Keratinocyte (primary cell): ENCODE results near the gene TMEM106B. TPM values are rescaled to one million over a fixed set of nuclear protein-coding genes. Genes with fewer than 3 reads are reported as not detected.

Experiments used
- DNase-seq: peaks from one replicate; pipeline ENCODE4 v3.0.0-alpha.2; 2011; ENCODE audit warnings: low read depth, missing footprints, low spot score
- FAIRE-seq: peaks from 2 replicates; lab custom pipeline; 2011; peaks lifted over from hg19 to GRCh38; lab: Jason Lieb, UNC
- H2AFZ ChIP-seq: 2 replicates; pipeline ENCODE4 v1.6.0; 2012; ENCODE audit warnings: low read length, control low read depth, inconsistent platforms; ENCODE audit not compliant: control insufficient read depth
- H3K27ac ChIP-seq: 2 replicates; pipeline ENCODE4 v1.5.1; 2011; ENCODE audit warnings: low read length; ENCODE audit not compliant: control insufficient read depth, insufficient read depth
- H3K27me3 ChIP-seq: 3 replicates; pipeline ENCODE4 v1.6.0; 2011; ENCODE audit warnings: low read length; ENCODE audit not compliant: control insufficient read depth, insufficient read depth; ENCODE audit errors: extremely low read depth
- H3K36me3 ChIP-seq, 2 experiments: 2 replicates in 1 of 2; 3 replicates in 1 of 2; pipeline ENCODE4 v1.5.1; 2011; ENCODE audit warnings: low read length in 2 of 2, mild to moderate bottlenecking in 1 of 2; ENCODE audit not compliant: control insufficient read depth in 2 of 2, insufficient read depth in 2 of 2; ENCODE audit errors: extremely low read depth in 1 of 2
- H3K4me1 ChIP-seq: 3 replicates; pipeline ENCODE4 v1.5.1; 2011; ENCODE audit warnings: low read length; ENCODE audit not compliant: control insufficient read depth, insufficient read depth; ENCODE audit errors: extremely low read depth
- H3K4me2 ChIP-seq: 3 replicates; pipeline ENCODE4 v1.6.0; 2011; ENCODE audit warnings: low read depth, low read length; ENCODE audit not compliant: control insufficient read depth, insufficient read depth; ENCODE audit errors: extremely low read depth
- H3K4me3 ChIP-seq, 3 experiments: fragments of 200-600 bp in 1 of 3; sonication (generic) in 1 of 3; 2 replicates in 2 of 3; 3 replicates in 1 of 3; pipeline ENCODE4 v1.5.1; 2011 to 2016; ENCODE audit warnings: low read length in 3 of 3, mild to moderate bottlenecking in 3 of 3, control low read depth in 2 of 3, inconsistent platforms in 1 of 3, low read depth in 1 of 3, mixed read lengths in 1 of 3, mixed run types in 1 of 3, moderate library complexity in 1 of 3; ENCODE audit not compliant: control insufficient read depth in 2 of 3, insufficient read depth in 2 of 3; ENCODE audit errors: extremely low read depth in 1 of 3
- H3K79me2 ChIP-seq: 2 replicates; pipeline ENCODE4 v1.6.0; 2012; ENCODE audit warnings: low read length; ENCODE audit not compliant: control insufficient read depth, insufficient read depth
- H3K9ac ChIP-seq: 3 replicates; pipeline ENCODE4 v1.6.0; 2011; ENCODE audit warnings: low read length; ENCODE audit not compliant: control insufficient read depth, insufficient read depth; ENCODE audit errors: extremely low read depth
- H3K9me1 ChIP-seq: 3 replicates; pipeline ENCODE4 v1.6.0; 2011; ENCODE audit warnings: low read length; ENCODE audit not compliant: control insufficient read depth, insufficient read depth; ENCODE audit errors: extremely low read depth
- H3K9me3 ChIP-seq: 2 replicates; pipeline ENCODE4 v1.5.1; 2012; ENCODE audit warnings: low read depth, low read length; ENCODE audit not compliant: control insufficient read depth
- H4K20me1 ChIP-seq: 3 replicates; pipeline ENCODE4 v1.6.0; 2011; ENCODE audit warnings: low read length; ENCODE audit not compliant: control insufficient read depth, insufficient read depth; ENCODE audit errors: extremely low read depth
- EZH2 ChIP-seq: IDR thresholded peaks from one replicate; pipeline ENCODE4 v1.6.1; 2012; ENCODE audit warnings: inconsistent platforms, mild to moderate bottlenecking, low read length, moderate library complexity
- dilution Hi-C: fragments of 300-500 bp; cut with MboI; formaldehyde crosslinking; loops from one replicate; pipeline ENCODE4 v1.7.0; 2020; ENCODE audit warnings: low sequenced_read_pairs; ENCODE audit not compliant: extremely low pct_ligation_motif_present
- polyA plus RNA-seq, 5 experiments: library from polyadenylated mRNA; depleted of rRNA in 3 of 5; stranded (reverse) in 3 of 5; stranded (forward) in 1 of 5; unstranded in 1 of 5; fragments of >200 nt; gene quantifications; 1 replicate in 1 of 5; 2 replicates in 3 of 5; 3 replicates in 1 of 5; pipeline versions ENCODE4 v1.2.1 to v1.2.3, GENCODE V29; 2011 to 2012; ENCODE audit warnings: missing spikeins in 2 of 5, low read depth in 1 of 5, low replicate concordance in 1 of 5
- TF ChIP-seq, protein P1 (sequence below), 3 experiments: IDR thresholded peaks in 1 of 3; conservative IDR thresholded peaks in 1 of 3; optimal IDR thresholded peaks in 1 of 3; 2 replicates in 2 of 3; 3 replicates in 1 of 3; pipeline versions ENCODE3 to v1.5.1; 2011; ENCODE audit warnings: low read length in 3 of 3, mild to moderate bottlenecking in 3 of 3, moderate library complexity in 2 of 3, control low read depth in 1 of 3, inconsistent platforms in 1 of 3; ENCODE audit not compliant: insufficient read depth in 2 of 3; ENCODE audit errors: extremely low read depth in 1 of 3

TMEM106B gene
- polyA plus RNA-seq, 1 donor (not counting 4 experiments of a cell fraction or from before 2014, with no cell fraction given) = 32.9 TPM

DNA sequence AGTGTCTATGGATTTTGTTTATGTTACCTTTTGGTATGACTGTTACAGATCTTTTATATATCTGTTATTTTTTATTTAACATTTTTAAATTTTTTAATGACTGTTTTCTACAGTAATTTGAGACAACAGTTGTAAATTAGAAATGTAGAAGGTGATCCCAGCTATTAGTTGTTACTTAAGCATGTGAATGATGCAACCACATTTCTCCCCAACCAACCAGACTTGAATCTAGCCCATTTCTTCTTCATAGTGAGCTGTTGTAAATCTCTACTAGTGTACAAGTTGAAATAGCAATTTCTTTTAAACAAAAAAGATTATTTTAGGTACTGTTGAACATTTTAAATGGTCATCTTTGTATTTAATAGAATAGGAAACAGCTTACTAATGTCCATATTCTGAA is 18.0 kb downstream of the TMEM106B start:
- Histone ChIP-seq H3K27me3 (no peaks in the 10 kb centered on the region), H3K9me3 (no peaks in the 10 kb centered on the region), H3K4me1 (no peaks in the 10 kb centered on the region), H3K36me3 (no peaks in the 10 kb centered on the region), H3K4me3 (no peak overlapping the region), H3K9ac (no peak overlapping the region), H3K4me2 (no peak overlapping the region), H4K20me1 (no peaks in the 10 kb centered on the region), H3K27ac (no peak overlapping the region), H3K9me1 (no peaks in the 10 kb centered on the region), H3K79me2 (no peaks in the 10 kb centered on the region), H2AFZ (no peak overlapping the region)
- FAIRE-seq (no peak), DNase-seq (no peak)
- TF ChIP-seq EZH2 = no peak
- TF ChIP-seq, protein P1, sequence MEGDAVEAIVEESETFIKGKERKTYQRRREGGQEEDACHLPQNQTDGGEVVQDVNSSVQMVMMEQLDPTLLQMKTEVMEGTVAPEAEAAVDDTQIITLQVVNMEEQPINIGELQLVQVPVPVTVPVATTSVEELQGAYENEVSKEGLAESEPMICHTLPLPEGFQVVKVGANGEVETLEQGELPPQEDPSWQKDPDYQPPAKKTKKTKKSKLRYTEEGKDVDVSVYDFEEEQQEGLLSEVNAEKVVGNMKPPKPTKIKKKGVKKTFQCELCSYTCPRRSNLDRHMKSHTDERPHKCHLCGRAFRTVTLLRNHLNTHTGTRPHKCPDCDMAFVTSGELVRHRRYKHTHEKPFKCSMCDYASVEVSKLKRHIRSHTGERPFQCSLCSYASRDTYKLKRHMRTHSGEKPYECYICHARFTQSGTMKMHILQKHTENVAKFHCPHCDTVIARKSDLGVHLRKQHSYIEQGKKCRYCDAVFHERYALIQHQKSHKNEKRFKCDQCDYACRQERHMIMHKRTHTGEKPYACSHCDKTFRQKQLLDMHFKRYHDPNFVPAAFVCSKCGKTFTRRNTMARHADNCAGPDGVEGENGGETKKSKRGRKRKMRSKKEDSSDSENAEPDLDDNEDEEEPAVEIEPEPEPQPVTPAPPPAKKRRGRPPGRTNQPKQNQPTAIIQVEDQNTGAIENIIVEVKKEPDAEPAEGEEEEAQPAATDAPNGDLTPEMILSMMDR (optimal IDR thresholded peaks at IDR 0.05 in 1 of 3, IDR thresholded peaks at IDR 0.05 in 1 of 3, conservative IDR thresholded peaks at IDR 0.05 in 1 of 3; ENCODE audit: extremely low read depth in 1 of 3, insufficient read depth in 2 of 3, low read length in 3 of 3) = no peak
- dilution Hi-C loops = no loop called here

DNA sequence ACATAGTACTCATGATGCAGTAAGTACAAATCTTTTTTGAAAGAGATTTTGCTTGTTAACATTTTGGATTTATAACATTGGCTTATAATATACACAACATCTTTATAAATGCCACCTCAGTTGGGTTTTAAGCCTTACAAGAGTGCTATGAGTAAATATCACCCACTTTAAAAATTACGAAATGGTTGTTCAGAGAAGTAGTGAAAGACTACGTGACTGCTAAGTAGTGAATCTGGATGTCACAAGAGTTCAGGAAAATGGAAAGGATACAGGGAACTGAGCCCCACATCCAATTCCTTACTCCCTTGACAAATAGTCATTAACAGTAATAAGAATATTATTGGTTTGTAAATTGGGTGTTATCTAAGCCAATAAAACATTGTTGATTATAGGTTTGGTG is 20.0 kb downstream of the TMEM106B start:
- H3K27me3 ChIP-seq = no peaks in the 10 kb centered on the region
- no peaks in the 10 kb centered on the region for H3K36me3 ChIP-seq
- H3K4me1 ChIP-seq = no peaks in the 10 kb centered on the region
- no peak overlapping the region for H3K9ac ChIP-seq
- no peaks in the 10 kb centered on the region for H3K79me2 ChIP-seq
- DNase-seq = no peak
- H2AFZ ChIP-seq = no peak overlapping the region
- H3K4me3 ChIP-seq = no peak overlapping the region
- dilution Hi-C loops = no loop called here
- TF ChIP-seq, protein P1 (optimal IDR thresholded peaks at IDR 0.05 in 1 of 3, IDR thresholded peaks at IDR 0.05 in 1 of 3, conservative IDR thresholded peaks at IDR 0.05 in 1 of 3; ENCODE audit: extremely low read depth in 1 of 3, insufficient read depth in 2 of 3, low read length in 3 of 3) = no peak
- no peak for TF ChIP-seq EZH2
- H3K9me3 ChIP-seq = no peaks in the 10 kb centered on the region
- no peak overlapping the region for H3K4me2 ChIP-seq
- no peaks in the 10 kb centered on the region for H3K9me1 ChIP-seq
- H3K27ac ChIP-seq = no peak overlapping the region
- no peak for FAIRE-seq
- H4K20me1 ChIP-seq = no peaks in the 10 kb centered on the region
